ENCODE data around the gene APOA1. TPM values are rescaled to one million over a fixed set of nuclear protein-coding genes. Genes with fewer than 3 reads are reported as not detected.
A peak's percentile ranks its signal among the peaks of the same experiment; 100 is the strongest.

Gene APOA1
- total RNA-seq, 4 donors from 2014 or later, result 1.2 to 11.6 (median 2.9) TPM; not detected in 1

GRCh38 chr11:116786966-116787365 is 50.5 kb downstream of the APOA1 start:
- H3K4me1 ChIP-seq, result peaks cover 25% of the 10 kb centered on the region
- peaks cover 2% of the 10 kb centered on the region for H3K27me3 ChIP-seq
- WGBS, result 62% methylated on average over 5 of the region's 5 CpGs
- no peak for TF ChIP-seq POLR2A (IDR thresholded peaks at IDR 0.05)
- no peak for TF ChIP-seq EP300 (IDR thresholded peaks at IDR 0.05)
- no peak for TF ChIP-seq POLR2AphosphoS5 (IDR thresholded peaks at IDR 0.05)
- no peak for TF ChIP-seq CTCF (IDR thresholded peaks at IDR 0.05)
- no peaks in the 10 kb centered on the region for H3K9me3 ChIP-seq
- H3K36me3 ChIP-seq, result peaks cover 43% of the 10 kb centered on the region
- no peak overlapping the region for H3K27ac ChIP-seq
- DNase-seq (ENCODE audit: low spot score in 2 of 2), result no peak
- H3K4me3 ChIP-seq, result peak overlapping the region; percentile 97

DNA sequence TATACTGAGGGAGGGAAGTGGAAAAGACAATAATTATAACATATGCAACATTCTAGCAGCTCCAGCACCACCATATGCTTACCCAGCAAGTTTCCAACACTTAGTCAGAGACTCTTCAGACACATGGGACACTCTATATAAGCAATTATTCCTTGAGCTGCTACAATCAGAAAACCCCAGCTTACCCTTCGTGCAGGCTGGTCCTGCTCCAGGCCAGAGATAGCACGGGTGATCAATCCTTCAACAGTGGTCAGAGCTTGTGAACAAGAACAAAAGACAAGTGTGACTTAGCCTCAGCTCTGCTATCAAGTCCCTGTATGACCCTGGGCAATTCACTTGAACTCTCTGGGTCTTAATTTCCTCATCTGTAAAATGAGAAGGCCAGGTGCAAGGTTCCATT is 51.1 kb downstream of the APOA1 start:
- peaks cover 49% of the 10 kb centered on the region for H3K36me3 ChIP-seq
- peaks cover 22% of the 10 kb centered on the region for H3K4me1 ChIP-seq
- no peaks in the 10 kb centered on the region for H3K9me3 ChIP-seq
- TF ChIP-seq POLR2A (IDR thresholded peaks at IDR 0.05), result no peak
- no peak for TF ChIP-seq POLR2AphosphoS5 (IDR thresholded peaks at IDR 0.05)
- no peak for TF ChIP-seq CTCF (IDR thresholded peaks at IDR 0.05)
- TF ChIP-seq EP300 (IDR thresholded peaks at IDR 0.05), result no peak
- no peak overlapping the region for H3K4me3 ChIP-seq
- H3K27me3 ChIP-seq, result peaks cover 2% of the 10 kb centered on the region
- 86% methylated on average over 2 of the region's 2 CpGs for WGBS
- H3K27ac ChIP-seq, result no peak overlapping the region
- DNase-seq (ENCODE audit: low spot score in 2 of 2), result no peak

Other genes starting within 250 kb of the APOA1 start
- gene BUD13, start 64.6 kb downstream of the APOA1 start, total RNA-seq, result 10 to 100 TPM; 11.5 to 19.4 (median 14.3) TPM
- gene ZPR1, start 49.6 kb downstream of the APOA1 start, total RNA-seq, result 10 to 100 TPM; 25.4 to 48.7 (median 36.8) TPM
- under 1 TPM in 1 of 4 donors, not detected in 3; 0.72 TPM for gene APOA5, start 45.7 kb downstream of the APOA1 start, total RNA-seq
- gene APOA4, start 14.3 kb downstream of the APOA1 start, total RNA-seq, result 1 to 10 TPM in 2 of 4 donors, under 1 TPM in 1, not detected in 1; 0.34 to 3.9 (median 2.3) TPM
- gene APOC3, start 7.7 kb downstream of the APOA1 start, total RNA-seq, result 10 to 100 TPM in 1 of 4 donors, 1 to 10 TPM in 1, not detected in 2; 2.6 to 36.5 TPM